Neural cell (in vitro differentiated cells): ENCODE data around the gene RPS27L.

Source experiments
- EP300 ChIP-seq: fragments of 450-650 bp; conservative IDR thresholded peaks from 2 replicates; pipeline ENCODE4 v1.6.1; 2014; ENCODE audit warnings: antibody characterized with exemption, mild to moderate bottlenecking, moderate library complexity; ENCODE audit not compliant: poor library complexity, severe bottlenecking
- EZH2 ChIP-seq: fragments of 200-600, 300-800 bp; shearing (Covaris generic), sonication (generic); IDR thresholded peaks from 2 replicates; pipeline ENCODE4 v1.6.1; 2014; ENCODE audit warnings: antibody characterized with exemption, low read length, borderline replicate concordance, mild to moderate bottlenecking; ENCODE audit not compliant: insufficient read depth, poor library complexity, severe bottlenecking
- RAD21 ChIP-seq: fragments of 450-650 bp; conservative IDR thresholded peaks from 2 replicates; pipeline ENCODE4 v1.6.1; 2014; ENCODE audit warnings: antibody characterized with exemption, mild to moderate bottlenecking, moderate library complexity
- TAF1 ChIP-seq: IDR thresholded peaks from 2 replicates; pipeline ENCODE4 v1.6.1; 2012; ENCODE audit warnings: low read depth
- TF ChIP-seq, protein P1 (sequence below): fragments of 450-650 bp; IDR thresholded peaks from 2 replicates; pipeline ENCODE4 v1.5.1; 2014; ENCODE audit warnings: antibody characterized with exemption, mild to moderate bottlenecking, moderate library complexity; ENCODE audit not compliant: poor library complexity, severe bottlenecking
- TF ChIP-seq, protein P2 (sequence below): IDR thresholded peaks from 2 replicates; pipeline ENCODE4 v1.6.1; 2012; ENCODE audit warnings: borderline replicate concordance

DNA sequence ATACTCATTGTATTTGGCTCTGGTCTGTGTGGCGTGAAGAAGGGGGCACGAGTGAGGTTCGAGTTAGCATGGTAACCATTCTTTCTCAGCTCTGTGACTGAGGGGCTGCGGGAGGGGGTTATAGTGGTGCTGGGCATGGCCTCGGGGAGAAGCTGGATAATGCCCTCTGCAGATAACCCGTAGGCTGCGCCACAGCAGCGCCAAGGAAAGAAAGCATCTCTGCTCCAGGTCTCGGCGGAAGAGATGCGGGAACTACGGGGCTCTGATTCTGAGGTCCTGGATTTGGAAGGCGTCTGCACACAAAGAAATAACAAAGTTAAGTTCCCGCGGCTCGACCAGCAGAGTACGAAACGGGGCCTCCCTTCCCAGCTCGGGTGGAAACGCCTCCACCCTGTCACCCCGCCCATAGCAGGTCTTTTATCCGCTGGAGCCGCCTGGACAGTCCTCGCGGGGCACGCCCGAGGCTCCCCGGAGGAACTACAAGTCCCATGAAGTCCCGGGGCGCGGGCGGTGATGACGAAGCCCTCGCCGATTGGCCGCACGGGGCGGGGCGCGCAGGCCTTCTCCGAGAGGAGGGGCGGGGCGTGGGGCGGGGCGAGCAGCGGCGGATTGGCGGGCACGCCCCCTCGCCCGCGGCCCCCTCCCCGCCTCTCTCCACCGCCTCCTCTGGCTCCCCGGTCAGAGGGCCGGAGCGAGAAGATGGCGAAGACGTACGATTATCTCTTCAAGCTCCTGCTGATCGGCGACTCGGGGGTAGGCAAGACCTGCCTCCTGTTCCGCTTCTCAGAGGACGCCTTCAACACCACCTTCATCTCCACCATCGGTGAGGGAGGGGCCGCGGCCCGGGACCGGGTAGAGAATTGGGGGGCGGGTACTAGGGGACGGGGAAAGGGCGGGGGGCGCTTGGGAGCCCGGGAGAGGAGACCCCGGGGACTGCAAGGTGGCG lies 31.9 kb upstream of the RPS27L start, which contains the start of gene RAB8B:
- TF ChIP-seq, protein P1, sequence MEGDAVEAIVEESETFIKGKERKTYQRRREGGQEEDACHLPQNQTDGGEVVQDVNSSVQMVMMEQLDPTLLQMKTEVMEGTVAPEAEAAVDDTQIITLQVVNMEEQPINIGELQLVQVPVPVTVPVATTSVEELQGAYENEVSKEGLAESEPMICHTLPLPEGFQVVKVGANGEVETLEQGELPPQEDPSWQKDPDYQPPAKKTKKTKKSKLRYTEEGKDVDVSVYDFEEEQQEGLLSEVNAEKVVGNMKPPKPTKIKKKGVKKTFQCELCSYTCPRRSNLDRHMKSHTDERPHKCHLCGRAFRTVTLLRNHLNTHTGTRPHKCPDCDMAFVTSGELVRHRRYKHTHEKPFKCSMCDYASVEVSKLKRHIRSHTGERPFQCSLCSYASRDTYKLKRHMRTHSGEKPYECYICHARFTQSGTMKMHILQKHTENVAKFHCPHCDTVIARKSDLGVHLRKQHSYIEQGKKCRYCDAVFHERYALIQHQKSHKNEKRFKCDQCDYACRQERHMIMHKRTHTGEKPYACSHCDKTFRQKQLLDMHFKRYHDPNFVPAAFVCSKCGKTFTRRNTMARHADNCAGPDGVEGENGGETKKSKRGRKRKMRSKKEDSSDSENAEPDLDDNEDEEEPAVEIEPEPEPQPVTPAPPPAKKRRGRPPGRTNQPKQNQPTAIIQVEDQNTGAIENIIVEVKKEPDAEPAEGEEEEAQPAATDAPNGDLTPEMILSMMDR, result peak; percentile 40
- peak; percentile 83 for TF ChIP-seq TAF1
- peak; percentile 27 for TF ChIP-seq EP300
- TF ChIP-seq, protein P2, sequence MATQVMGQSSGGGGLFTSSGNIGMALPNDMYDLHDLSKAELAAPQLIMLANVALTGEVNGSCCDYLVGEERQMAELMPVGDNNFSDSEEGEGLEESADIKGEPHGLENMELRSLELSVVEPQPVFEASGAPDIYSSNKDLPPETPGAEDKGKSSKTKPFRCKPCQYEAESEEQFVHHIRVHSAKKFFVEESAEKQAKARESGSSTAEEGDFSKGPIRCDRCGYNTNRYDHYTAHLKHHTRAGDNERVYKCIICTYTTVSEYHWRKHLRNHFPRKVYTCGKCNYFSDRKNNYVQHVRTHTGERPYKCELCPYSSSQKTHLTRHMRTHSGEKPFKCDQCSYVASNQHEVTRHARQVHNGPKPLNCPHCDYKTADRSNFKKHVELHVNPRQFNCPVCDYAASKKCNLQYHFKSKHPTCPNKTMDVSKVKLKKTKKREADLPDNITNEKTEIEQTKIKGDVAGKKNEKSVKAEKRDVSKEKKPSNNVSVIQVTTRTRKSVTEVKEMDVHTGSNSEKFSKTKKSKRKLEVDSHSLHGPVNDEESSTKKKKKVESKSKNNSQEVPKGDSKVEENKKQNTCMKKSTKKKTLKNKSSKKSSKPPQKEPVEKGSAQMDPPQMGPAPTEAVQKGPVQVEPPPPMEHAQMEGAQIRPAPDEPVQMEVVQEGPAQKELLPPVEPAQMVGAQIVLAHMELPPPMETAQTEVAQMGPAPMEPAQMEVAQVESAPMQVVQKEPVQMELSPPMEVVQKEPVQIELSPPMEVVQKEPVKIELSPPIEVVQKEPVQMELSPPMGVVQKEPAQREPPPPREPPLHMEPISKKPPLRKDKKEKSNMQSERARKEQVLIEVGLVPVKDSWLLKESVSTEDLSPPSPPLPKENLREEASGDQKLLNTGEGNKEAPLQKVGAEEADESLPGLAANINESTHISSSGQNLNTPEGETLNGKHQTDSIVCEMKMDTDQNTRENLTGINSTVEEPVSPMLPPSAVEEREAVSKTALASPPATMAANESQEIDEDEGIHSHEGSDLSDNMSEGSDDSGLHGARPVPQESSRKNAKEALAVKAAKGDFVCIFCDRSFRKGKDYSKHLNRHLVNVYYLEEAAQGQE, result peak; percentile 87
- TF ChIP-seq EZH2, result no peak
- peak; percentile 62 for TF ChIP-seq RAD21
